Lower leg skin (tissue), 4 donors: Measurements from ENCODE around the gene KLHDC8B. TPM values are rescaled to one million over a fixed set of nuclear protein-coding genes. Genes with fewer than 3 reads are reported as not detected.

Experiments used
- DNase-seq, 2 donors: peaks; one replicate each; pipeline ENCODE4 v3.0.0-alpha.2; 2019; ENCODE audit warnings: low spot score in 2 of 2
- H3K4me3 ChIP-seq: fragments of 200-600 bp; sonication (generic); 2 replicates; pipeline ENCODE4 v1.5.1; 2017; ENCODE audit warnings: mild to moderate bottlenecking, low read depth; ENCODE audit not compliant: poor library complexity, severe bottlenecking
- CTCF ChIP-seq, 3 donors: fragments of 450-650 bp; IDR thresholded peaks; one replicate each; pipeline ENCODE4 v1.5.1; 2016; ENCODE audit warnings: antibody characterized with exemption in 3 of 3, mild to moderate bottlenecking in 3 of 3, moderate library complexity in 2 of 3
- POLR2A ChIP-seq, 2 donors: fragments of 450-650 bp; IDR thresholded peaks; one replicate each; pipeline ENCODE4 v1.6.1; 2016 to 2017; ENCODE audit warnings: antibody characterized with exemption in 2 of 2, mild to moderate bottlenecking in 1 of 2, moderate library complexity in 1 of 2
- WGBS, 2 donors: methylation state at CpG; one replicate each; pipeline ENCODE4 v1.1.5; 2018; 5-methylcytosine and 5-hydroxymethylcytosine counted together
- intact Hi-C: fragments of 100-400 bp; cut with DNase I; formaldehyde crosslinking; loops from one replicate; pipeline ENCODE4 v1.15.0; 2023; ENCODE audit warnings: low total_unique reads
- total RNA-seq, 4 donors: library from RNA; depleted of rRNA; stranded (reverse); fragments of >200 nt; gene quantifications; one replicate each; pipeline ENCODE4 v1.1.0, GENCODE V29; 2016

KLHDC8B gene
- total RNA-seq, 4 donors from 2014 or later: 52.4 to 65.2 (median 56.0) TPM

- TF ChIP-seq POLR2A (IDR thresholded peaks at IDR 0.05) (no peak), CTCF (IDR thresholded peaks at IDR 0.05) (no peak)
- DNase-seq: peak; percentile 54 to 95
- H3K4me3 ChIP-seq: peak within 1 kb of the TSS; percentile 38
- 6 to 20% methylated on average over 24 to 25 of the region's 28 CpGs for WGBS, 2 donors
- intact Hi-C loops: no loop called here
Observed at GRCh38 chr3:49132437-49133225, 38.8 kb upstream of the KLHDC8B start, which contains the start of gene LAMB2. LAMB2 (minus strand) TSS chr3:49133050; CDS start chr3:49132867, 183 bp downstream.

GRCh38 chr3:49133226-49133951 lies 38.0 kb upstream of the KLHDC8B start:
- peak; percentile 83 to 97 for DNase-seq
- H3K4me3 ChIP-seq: peak overlapping the region; percentile 38
- WGBS, 2 donors: 2 to 5% methylated on average over 28 to 30 of the region's 30 CpGs
- intact Hi-C loops: no loop called here
- TF ChIP-seq POLR2A (IDR thresholded peaks at IDR 0.05) (no peak), CTCF (IDR thresholded peaks at IDR 0.05) (no peak)

DNA sequence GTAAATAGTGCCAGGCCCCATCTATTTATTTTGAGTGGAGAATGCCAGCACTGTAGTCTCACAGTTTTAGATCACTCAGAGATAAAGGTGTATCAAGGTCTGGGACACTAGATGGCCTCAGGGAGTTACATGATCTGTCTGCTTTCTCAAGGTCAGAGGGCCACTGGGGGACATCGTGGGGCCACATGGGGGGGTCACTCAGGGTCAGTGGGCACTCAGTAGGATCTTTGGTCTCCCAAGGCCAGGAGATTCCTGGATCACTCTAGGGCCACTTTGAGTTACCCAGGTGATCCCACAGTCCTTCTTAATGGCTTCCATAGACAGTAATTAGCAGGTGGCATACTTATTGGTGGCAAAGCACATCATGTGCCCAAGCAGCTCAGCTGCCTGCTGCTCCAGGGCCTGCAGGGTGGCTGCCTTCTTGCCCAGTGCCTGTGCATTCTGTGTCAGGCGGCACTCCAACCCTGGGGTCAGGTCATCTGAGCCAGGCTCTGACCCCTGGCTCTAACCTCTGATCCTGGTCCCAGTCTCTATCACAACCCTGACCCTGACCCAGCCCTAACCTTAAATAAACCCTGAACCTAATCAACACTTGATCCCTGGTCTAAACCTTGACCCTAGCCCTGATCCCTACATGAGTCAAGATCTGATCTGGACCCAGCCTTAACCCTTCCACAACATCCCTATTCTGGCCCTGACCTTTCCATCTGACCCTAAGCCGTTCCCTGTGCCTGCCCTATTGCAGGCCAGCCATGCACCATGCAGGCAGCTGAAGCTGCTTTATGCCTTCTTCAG lies 36.7 kb upstream of the KLHDC8B start:
- WGBS, 2 donors: 51 to 58% methylated on average over 3 of the region's 3 CpGs
- no peak for DNase-seq
- TF ChIP-seq CTCF (IDR thresholded peaks at IDR 0.05) (no peak), POLR2A (IDR thresholded peaks at IDR 0.05) (no peak)
- no peak overlapping the region for H3K4me3 ChIP-seq
- intact Hi-C loops: no loop called here

GRCh38 chr3:49135499-49135898 lies 35.9 kb upstream of the KLHDC8B start:
- no peak for TF ChIP-seq POLR2A (IDR thresholded peaks at IDR 0.05)
- no peak for TF ChIP-seq CTCF (IDR thresholded peaks at IDR 0.05)
- WGBS, 2 donors: 89 to 90% methylated on average over 4 of the region's 4 CpGs
- intact Hi-C loops: no loop called here
- DNase-seq: no peak
- no peak overlapping the region for H3K4me3 ChIP-seq

GRCh38 chr3:49140080-49140479 lies 31.3 kb upstream of the KLHDC8B start:
- DNase-seq: no peak
- WGBS, 2 donors: 70 to 77% methylated on average over 3 of the region's 3 CpGs
- intact Hi-C loops: no loop called here
- no peak for TF ChIP-seq CTCF (IDR thresholded peaks at IDR 0.05)
- TF ChIP-seq POLR2A (IDR thresholded peaks at IDR 0.05): no peak
- no peak overlapping the region for H3K4me3 ChIP-seq
